NCI-H1436 treated with DMSO at 0.1 percent for 48 hours (cell line): Measurements from ENCODE around the gene TTYH3.
"Not testable (repeated sequence)": the region's sequence is repeated elsewhere in the genome, so short reads cannot be mapped to it uniquely, and the experiment has no call there.

Experiments used
- DNase-seq: peaks from one replicate; lab custom pipeline; 2025; lab: John Stamatoyannopoulos, UW

Gene TTYH3

DNA sequence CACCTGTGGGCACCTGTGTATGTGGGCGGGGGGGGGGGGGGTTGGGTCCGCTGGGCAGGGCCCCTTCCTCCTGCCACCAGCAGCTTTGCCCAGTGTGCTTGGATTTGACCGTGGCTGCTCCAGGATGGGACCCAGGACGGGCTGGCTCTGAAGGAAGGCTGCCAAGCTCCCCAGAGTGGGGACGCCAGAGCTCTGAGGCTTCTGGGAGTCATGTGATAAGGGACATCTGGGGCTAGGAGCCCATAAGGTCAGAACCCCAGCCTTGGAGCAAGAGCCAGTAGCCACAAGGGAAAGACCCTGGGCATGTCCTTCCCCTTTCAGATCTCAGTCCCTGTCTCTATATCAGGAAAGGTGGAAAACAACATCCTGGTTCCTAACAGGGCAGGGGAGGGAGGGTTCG lies 34.4 kb downstream of the TTYH3 start:
- no peak for DNase-seq

DNA sequence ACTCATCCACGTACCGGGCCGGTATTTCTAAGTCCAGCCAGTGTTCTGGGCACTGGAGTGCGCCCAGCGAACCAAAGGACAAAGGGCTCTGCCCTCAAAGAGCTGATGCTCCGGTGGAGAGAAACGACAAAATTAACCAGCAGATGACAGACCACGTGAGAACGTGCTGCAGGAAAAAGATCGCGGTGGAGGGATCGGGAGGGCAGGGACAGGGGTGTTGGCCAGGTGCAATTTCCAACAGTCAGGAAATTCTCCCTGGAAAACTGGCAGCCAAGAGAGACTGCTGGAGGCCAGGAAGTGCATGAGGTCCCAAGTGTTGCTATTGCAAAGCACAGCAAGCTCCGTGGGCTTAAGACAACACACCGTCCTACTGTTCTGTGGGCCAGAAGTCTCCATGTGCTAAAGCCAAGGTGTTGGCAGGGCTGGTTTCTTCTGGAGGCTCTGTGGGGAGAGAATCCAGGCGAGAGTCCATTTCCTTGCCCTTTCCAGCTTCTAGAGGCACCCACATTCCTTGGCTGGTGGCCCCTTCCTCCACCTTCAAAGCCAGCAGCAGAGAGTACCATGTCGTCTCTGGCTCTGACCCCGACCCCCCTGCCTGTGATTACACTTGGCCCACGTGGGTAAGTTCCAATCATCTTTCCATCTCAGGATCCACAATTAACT lies 34.9 kb downstream of the TTYH3 start:
- no peak for DNase-seq

DNA sequence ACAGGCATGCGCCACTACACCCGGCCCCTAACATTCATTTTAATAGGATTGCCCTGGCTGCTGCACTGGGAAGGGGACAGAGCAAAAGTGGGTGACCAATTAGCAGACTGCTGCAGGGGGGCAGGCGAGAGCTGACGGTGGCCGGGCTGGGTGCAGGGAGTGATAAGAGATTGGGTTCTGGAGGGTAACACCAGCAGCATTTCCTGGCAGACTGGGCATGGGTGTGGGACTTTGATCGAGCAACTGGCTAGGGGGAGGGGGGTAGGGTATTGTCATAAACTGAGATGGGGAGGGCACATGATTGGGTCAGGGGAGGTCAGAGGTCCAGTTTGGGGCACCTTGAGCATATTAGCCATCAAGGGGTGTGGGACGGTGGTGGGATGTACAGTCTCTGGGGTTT lies 36.1 kb downstream of the TTYH3 start:
- no peak for DNase-seq

DNA sequence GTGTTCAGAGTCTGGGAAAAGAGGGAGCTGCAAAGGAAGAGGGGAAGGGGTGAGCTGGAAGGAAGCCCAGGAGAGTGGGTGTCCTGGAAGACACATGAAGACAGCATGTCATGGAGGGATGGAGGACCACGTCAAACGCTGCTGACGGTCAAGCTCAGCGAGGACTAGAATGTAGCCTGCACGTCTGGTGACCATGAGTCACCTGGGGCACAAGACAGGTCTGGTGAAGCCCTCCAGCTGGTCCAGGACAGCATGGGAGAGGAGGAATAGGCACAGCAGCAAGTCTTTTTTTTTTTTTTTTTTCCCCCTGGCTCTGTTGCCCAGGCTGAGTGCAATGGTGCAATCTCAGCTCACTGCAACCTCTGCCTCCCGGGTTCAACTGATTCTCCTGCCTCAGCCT lies 36.6 kb downstream of the TTYH3 start:
- DNase-seq = no peak

DNA sequence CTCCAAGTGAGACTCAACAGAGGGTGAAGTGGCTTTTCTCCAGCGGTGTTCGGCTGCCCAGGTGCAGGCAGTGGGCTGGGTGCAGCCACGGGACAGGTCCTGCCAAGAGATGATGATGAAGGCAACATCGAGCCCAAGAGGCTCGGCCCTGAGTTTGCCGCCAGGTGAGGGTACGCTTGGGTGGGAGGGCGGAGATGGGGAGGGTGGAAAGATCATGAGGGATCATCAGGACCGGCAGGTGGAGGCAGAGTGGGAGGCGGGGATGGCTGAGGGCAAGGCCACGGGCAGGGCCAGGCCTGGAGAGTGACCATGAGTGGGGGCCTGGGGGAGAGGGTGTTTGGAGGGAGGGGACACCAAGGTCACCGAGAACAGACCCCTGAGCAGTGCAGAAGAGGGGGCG lies 38.4 kb downstream of the TTYH3 start:
- DNase-seq = no peak

DNA sequence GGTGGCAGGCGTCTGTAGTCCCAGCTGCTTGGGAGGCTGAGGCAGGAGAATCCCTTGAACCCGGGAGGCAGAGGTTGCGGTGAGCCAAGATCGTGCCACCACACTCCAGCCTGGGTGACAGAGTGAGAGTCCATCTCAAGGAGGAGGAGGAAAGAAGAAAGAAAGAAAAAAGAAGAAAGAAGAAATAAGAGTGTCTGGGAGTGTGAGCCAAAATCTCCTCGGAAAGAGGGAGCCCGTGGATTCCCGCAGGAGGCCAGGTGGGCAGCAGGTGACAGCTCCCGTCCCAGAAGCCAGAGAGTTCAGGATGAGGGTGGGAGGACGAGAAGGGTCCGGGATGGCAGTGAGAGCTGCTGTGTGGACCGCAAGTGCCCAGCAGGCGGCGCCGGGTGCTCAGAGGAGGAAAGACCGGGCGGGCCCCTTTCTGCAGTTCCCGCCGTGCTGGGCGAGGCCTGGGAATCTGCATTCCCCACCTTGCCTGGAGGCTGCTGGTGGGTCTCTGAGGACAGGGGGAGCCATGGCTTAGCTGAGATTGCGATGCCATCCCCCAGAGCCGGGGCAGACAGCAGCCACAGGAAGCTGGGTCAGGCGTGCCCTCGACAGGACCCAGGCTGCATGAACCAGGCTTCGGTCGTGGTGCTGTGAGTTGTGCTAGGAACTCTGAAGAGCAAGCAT lies 39.1 kb downstream of the TTYH3 start:
- no peak for DNase-seq

DNA sequence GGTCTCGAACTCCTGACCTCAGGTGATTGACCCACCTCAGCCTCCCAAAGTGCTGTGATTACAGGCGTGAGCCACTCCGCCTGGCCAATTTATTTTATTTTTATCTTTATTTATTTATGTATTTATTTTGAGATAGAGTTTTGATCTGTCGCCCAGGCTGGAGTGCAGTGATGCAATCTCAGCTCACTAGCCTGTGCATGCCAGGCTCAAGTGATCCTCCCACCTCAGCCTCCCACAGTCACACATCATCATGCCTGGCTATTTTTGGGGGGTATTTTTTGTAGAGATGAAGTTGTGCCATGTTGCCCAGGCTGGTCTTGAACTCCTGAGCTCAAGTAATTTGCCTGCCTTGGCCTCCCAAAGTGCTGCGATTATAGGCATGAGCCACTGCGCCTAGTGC lies 41.4 kb downstream of the TTYH3 start:
- not testable (repeated sequence) for DNase-seq

DNA sequence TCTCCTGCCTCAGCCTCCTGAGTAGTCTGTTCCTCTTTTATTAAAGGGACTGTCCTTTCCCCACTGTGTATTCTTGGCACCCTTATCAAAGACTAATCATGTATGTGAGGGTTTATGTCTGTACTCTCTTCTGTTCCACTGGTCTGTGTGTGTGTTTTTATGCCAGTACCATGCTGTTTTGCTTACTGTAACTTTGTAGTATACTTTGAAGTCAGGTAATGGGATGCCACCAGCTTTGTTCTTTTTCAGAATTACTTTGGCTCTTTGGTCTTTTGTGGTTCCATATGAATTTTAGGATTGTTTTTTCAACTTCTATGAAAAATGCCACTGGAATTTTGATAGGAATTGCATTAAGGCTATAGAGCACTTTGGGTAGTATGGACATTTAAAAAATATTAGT lies 42.1 kb downstream of the TTYH3 start:
- DNase-seq = no peak

DNA sequence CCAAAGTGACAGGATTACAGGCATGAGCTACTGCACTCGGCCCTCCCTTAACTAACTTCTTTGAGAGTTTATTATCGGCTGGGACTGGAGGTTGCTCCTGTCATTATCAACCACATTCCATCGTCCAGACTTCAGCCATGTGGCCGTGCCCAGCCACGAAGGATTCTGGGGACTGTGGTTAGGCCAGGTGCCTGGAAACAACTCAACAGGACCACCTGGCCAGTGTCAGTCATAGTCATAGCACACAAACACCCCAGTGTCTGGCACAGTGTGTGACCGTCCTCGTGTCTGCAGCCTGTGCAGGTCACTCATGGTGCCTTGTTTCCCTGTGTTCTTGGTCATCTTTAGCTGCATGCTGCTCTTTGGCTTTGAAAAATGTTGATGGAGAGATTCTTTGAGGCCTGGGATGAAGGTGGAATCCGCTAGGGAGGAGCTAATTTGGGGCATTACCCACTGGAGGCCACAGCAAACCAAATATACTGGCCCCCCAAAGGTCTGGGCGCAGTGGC lies 43.5 kb downstream of the TTYH3 start:
- no peak for DNase-seq

DNA sequence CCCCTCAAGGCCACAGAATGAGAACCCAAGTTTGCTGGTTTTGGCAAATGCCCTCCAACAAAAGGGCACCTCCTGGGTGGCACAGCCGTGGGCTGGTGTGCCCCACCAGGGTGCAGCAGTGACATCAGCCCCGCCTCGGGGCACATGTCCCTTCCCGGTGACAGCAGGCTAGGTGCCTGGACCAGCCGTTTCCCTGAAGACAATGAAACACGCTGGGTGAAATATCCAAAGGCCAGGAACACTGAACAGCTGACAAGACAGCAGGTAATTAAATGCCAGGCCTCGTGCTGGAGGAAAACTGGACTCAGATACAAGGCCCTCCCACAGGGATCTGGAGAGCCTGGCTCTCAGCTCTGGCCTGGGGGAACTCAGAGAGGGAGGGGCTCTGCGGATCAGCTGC lies 44.8 kb downstream of the TTYH3 start:
- not testable (repeated sequence) for DNase-seq

DNA sequence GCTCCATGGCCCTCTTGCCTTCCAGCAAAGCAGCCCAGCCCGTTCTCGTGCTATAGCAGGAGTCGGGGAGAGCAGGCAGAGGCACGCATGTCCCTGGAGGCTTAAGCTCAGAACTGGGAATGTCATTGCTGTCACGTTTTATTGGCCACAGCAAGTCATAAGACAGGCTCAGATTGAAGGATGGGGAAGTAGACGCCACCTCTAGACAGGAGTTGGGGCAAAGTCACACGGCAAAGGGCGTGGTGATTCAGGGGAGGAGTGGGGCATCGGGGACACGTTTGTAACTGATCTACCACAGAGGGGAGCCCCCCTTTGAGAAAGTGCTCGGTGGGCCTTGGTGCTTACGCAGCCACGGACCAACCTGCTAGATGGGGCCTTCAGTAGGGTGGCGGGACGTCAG lies 46.7 kb downstream of the TTYH3 start:
- DNase-seq = not testable (repeated sequence)

DNA sequence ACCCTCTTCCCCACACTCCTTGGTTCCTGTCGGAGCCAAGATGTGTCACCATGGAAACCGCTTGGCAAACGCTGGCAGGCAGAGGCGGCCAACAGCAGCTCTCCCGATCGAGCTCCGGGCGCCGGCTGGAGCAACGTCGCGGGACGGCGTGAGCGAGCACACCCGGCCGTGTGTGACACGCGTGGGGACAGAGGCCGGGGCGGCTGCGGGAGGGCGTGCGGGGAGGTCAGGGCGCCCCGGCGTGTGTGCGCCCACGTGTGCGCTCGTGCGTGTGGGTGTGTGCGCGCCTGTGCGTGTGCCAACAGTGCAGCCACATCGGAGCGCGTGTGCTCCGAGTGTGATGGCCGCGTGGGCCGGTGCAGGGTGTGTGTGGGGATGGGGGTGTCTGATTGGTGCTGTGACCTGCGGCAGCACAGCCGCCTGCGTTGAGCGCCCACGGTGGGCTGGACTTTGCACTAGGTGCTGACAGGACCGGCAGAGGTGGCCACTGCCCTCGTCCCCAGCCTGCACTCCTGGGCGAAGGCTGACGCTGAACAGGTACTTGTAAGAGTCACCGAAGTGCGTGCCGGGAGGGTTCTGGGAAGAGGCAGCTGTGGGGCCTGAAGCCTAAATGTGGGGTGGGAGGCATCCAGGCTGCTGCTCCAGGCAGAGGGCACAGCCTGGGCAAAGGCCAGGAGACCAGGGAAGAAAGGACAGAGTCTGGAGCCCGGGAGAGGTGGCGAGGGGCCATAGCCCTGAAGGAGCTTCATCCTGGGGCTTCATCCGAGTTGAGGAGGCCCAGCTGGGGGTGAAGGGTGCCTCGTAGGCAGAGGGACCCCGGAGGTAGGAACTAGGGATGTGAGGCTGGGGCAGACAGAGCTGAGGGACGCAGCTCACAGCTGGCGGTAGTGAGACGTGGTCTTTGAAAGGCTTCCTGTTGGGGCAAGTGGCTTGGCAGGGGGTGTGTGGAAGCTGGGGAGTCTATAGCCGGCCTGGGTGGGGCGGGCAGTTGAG lies 47.6 kb downstream of the TTYH3 start:
- DNase-seq = not testable (repeated sequence)

DNA sequence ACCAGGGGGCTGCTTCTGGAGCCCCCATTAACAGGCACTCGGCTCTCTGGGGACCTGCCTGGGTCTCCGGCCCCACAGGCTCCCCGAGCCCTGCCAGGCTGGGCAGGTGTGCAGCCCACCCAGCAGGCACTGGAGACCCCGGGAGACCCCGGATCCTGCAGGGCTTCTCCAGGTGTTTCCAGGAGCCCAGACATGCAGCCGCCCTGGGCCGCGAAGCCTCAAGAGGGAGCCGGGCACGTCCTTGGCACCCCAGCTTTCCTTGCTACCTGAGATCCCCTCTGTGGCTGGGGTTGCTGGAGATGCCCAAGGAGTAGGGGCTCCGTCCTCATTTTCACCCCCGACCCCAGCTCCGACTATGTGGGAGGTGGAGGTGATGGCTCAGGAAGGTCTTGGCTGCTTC lies 48.5 kb downstream of the TTYH3 start:
- DNase-seq = no peak

DNA sequence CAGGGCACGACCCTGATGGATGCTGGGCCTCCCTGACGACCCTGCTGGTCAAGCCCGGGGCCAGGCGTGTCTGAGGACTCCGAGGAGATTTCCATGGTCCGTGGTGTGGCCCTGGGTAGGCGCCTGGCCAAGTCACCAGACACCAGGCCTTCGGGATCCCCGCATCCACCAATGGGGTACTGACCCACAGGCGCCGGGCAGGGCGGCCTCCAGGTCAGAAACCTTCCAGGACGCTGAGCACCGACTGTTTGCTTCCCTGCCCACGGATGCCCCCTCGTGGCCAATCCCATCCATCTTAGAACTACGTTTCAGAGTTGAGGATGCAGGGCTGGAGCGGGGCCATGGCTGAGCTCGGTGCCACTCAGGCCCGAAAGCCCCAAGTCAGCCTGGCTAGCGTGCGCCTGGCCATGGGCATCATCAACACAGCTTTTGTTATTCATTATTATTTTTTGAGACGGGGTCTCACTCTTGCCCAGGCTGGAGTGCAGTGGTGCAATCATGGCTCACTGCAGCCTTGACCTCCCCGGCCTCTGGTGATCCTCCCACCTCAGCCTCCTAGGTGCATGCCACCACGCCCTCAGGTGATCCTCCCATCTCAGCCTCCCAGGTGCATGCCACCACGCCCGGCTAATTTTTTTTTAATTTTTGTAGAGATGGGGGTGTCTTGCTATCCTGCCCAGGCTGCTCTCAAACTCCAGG lies 49.2 kb downstream of the TTYH3 start:
- no peak for DNase-seq

DNA sequence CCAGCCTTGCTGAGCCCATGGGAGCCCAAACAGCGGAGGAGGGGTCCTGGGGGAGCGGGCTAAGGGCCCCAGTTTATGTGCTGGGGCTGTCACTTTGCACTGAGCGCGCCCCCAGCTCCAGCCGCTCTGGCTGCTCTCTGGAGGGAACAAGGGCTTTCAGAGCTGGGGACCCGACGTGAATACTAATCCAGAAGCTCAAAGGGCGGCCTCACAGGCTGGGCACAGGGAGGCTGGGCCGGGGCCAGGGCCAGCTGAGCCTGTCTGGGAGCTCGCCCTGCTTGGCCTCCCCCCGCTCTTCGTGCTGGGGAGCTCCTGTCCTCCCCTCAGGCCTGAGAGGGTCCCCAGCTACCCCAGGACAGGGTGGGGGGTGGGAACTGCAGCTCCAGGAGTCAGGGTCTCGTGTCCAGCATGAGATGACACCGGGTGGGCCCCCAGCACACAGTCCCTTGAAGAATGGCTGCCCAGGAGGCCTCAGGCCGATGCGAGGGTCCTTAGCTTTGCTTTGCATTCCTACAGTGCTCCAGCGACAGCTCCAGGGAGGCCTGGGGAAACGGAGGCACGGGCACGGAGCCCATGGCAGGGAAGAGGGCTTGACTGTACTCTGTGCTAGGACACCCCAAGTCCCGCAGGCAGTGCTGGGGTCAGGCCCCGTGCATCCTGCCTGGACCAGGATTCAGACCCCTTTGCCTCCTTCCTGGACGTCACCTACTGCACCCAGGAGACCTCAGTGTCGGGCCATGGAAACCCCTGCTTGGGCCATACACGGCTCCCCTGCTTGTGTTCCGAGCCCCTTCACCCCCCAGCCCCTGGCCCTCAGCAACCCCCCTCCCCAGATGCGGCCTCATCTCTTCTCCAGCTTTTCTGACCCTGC lies 50.4 kb downstream of the TTYH3 start:
- DNase-seq = no peak

DNA sequence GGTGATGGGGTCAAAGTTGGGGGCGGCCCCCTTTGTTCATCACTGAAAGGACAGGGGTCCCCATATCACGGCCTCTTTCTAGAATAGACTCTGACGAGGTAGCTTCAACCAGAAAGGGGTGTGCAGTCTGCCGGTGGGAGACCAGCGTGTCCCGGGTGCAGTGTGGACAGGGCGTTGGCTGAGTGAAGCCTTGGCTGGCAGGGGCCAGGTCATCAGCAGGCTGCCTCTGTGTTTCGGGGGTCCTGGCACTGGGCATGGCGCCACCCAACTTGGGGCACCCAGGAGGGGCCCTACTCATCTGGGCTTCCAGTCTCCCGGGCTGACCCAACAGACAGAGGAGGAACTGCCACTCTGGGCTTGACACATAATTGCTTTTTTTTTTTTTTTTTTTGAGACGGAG lies 52.7 kb downstream of the TTYH3 start:
- DNase-seq = no peak

DNA sequence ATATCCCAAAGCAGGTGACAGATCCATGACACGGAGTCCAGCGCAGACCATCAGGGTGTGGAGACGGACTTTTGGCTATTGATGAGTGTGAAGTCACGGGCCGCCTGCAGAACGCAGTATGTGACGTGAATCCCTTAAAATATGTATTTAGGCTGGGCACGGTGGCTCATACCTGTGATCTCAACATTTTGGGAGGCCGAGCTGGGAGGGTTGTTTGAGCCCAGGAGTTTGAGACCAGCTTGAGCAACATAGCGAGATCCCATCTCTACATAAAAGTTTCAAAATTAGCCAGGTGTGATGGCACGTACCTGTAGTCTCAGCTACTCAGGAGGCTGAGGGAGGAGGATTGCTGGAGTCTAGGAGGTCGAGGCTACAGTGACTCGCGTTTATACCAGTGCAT lies 54.3 kb downstream of the TTYH3 start:
- no peak for DNase-seq

DNA sequence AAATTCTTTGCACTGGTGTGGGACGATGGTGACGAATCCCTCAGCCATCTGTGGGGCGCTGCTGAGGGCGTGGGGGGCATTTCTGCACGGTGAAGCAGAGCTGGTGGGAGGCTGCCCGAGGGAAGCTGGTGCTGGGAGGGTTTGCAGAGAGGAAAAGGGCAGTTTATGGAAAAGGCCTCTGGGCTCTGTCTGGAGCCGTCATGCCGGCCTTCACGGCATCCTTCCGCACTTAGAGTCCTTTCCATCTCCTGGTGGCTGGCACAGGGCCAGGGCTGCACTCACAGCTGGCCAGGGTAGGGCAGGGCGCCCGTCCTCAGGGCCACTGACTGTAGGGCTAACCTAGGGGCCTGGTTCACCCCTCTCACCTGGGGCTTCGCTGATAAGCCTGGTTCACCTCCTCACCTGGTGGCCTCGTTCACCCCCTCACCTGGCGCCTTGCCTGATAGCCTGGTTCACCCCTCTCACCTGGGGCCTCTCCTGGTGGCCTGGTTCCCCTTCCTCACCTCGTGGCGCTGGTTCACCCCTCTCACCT lies 55.6 kb downstream of the TTYH3 start:
- DNase-seq = no peak

DNA sequence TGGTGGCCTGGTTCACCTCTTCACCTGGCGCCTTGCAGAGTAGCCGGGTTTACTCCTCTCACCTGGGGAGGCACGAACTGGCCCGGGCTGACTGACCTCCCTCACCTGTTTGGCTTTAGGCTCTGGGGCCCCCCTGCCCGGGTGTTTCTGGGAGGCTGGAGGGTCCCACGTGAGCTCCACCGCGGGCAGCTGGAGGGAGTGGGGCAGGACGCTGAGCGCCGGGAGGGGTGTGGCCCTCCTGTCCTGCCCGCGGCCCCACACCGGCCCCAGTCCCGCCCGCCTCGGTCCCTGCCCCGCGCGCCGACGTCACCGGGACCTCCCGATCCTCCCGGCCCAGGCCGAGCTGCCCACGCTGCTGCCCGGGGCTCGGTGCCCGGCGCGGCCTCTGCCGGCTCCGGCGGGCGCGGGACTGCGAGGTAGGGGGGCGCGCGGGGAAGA lies 56.1 kb downstream of the TTYH3 start, which contains the start of gene AMZ1:
AMZ1 (plus strand) TSS at position 322 of the 438 bp plus-strand sequence. CDS start 12,250 bp downstream, outside the sequence.
- no peak for DNase-seq
